Measurements from ENCODE around the gene USH1C.

The USH1C gene

DNA sequence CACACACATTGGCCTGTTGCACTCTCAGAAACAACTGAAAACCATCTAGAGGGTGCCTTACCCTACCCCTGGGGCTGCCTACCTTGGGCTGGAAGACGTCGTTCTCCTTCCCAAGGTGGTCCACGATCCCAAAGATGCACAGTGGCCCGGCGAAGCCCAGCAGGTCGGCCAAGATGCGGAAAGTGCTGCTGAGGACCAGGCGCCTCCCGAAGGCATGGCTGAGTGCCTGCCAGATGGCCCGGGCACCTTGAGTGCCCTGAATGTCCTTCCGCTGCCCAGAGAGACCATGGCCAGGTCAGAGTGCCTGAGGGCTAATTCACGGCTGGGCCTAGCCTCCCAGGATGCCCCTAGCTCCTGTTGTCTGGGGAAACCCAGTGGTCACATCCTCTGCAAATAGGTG is 83.8 kb downstream of the USH1C start:
- DNase-seq = no peak

GRCh38 chr11:17459236-17459896 is 84.8 kb downstream of the USH1C start:
- DNase-seq = no peak

- DNase-seq = no peak
These were observed 85.9 kb downstream of the USH1C start for GRCh38 chr11:17458268-17458667.

DNA sequence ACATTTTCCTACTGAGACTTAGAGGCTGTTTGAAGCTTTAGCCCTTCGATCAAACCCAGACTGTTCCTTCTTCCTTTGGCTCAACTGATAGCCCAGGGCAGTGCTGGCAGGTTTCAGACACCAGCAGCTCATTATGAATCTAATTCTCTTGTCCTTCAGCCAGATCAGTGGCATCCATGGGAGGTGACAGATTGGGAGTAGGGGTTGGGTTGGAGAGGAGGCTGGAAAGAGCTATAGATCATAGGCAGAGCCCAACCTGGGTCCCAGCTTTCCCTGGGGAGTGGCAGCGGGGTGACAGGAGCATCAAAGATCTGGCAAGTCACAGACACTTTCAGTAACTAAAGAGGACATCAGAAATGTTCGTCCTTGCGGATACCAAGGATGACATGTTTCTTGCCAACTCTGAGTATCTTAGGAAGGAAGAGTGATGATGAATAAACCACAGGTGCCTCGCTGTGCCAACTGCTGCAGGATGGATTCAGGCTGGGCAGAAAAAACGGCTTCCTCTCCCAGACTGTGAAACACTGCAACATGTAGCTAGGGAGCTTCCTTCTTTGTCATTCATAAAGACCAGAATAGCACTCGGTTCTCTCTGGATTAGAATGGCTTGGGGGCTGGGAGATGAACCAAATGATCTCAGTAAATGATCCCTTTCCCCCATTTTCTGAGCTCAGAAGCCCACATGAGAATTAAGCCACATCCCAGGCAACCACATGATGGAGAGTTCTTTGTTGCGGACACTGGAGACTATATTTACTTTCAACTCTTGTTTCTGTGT is 86.6 kb downstream of the USH1C start:
- no peak for DNase-seq

DNA sequence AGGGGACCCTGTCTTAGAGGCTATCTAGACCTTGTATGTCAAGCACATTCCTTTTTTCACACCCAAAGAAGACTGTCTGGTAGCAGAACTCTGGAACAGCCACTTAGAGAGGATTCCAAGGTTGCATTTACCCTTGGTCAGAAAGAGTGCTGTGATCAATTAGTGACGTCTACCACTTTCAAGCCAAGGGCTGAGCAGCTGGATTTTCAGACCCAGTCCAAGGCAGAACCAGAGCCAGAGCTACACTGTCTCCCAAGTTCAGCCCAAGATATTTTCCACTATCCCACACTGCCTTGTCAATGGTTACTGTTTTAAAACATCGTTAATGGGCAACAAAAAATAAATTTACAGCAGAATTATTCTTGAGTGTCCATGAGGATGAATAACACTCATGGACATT is 91.5 kb downstream of the USH1C start:
- DNase-seq = no peak

GRCh38 chr11:17449158-17449557 is 95.1 kb downstream of the USH1C start:
- no peak for DNase-seq

DNA sequence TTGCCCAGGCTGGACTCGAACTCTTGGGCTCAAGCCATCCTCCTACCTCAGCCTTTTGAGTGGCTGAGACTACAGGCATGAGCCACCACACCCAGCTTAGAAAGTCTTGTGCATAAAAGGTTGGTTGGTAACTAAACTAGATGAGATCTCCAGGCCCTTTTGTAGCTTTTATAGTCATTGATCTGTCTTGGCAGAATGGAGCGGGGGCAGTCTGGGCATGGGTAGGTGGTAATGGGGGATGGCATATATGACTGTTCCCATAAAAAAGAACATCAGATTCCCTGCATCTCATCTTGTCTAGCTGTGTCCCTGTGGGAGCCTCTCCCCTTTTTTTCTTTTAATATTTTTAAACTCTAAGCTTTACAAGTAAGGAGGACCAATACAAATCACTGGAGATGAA is 97.7 kb downstream of the USH1C start:
- DNase-seq = no peak

- no peak for DNase-seq
These were observed 98.9 kb downstream of the USH1C start for GRCh38 chr11:17445240-17445795.

DNA sequence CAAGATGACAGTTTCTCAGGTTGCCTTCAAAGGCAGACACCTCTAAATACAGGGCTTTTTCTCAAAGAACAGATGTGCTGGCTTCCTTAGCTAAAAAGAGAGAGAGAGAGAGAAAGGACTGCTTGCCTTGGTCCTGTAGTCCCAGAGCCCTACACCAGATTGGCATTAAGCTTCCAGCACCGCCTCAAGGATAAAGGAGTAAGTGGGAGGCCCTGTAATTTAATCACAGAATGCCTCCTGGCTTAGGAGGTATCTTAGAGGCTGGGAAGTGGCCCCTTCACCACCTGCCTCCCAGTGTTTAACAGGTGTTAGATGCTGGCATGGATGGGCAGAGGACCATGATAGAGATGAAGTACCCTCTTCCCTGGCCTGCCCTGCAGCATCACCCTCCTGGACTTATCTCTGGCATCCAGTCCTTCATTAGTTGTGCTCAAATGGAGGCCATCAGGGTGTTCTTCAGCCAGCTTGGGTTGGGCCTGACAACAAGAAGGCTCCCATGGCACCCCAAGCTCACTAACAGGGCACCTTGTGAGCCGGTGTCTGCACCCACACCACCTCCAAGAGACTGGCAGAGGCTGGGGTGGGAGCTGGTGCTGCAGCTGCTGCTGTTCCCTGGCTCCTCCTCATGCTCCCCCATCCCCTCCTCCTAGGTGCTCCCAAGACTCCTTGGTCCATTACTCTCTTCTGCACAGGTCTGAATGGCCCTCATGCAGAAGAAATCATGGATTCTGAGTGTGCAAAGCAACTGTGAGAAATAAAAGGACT is 100.1 kb downstream of the USH1C start:
- DNase-seq = no peak
